GM12878 (cell line): ENCODE data around the gene FLYWCH2. TPM values are rescaled to one million over a fixed set of nuclear protein-coding genes. Genes with fewer than 3 reads are reported as not detected.

Experiments
- ATAC-seq: fragments of 200-7000 bp; cut with Tn5 transposase; 3 replicates; pipeline ENCODE4 v1.9.1; 2020; ENCODE audit warnings: mild to moderate bottlenecking, moderate library complexity
- BruUV-seq: library from RNA; stranded (reverse); fragments of 400-500 nt; replicated peaks from 2 replicates; lab custom pipeline; 2021; lab: Mats Ljungman, UMichigan
- CTCF ChIA-PET: fragments of 300-600 bp; sonication (Branson Sonifier 250); formaldehyde crosslinking; extraction: SDS; loops from one replicate; lab custom pipeline; 2021; ENCODE audit warnings: inconsistent platforms; lab: Yijun Ruan, JAX
- POLR2A ChIA-PET: fragments of 350-600 bp; formaldehyde crosslinking; extraction: SDS; loops from one replicate; lab custom pipeline; 2021; ENCODE audit warnings: inconsistent platforms; lab: Charles Lee
- RAD21 ChIA-PET: fragments of 300-600 bp; sonication (Branson Sonifier 250); formaldehyde crosslinking; loops from one replicate; lab custom pipeline; 2023; ENCODE audit warnings: antibody characterized with exemption; ENCODE audit not compliant: unreplicated experiment; lab: Charles Lee
- SMC1A ChIA-PET: fragments of 300-600 bp; sonication (Branson Sonifier 250); formaldehyde crosslinking; loops from one replicate; lab custom pipeline; 2023; ENCODE audit not compliant: unreplicated experiment, uncharacterized antibody; lab: Charles Lee
- DNase-seq: peaks from one replicate; pipeline ENCODE4 v3.0.0-alpha.2; 2011; ENCODE audit warnings: low read depth, low spot score
- FAIRE-seq: peaks from 3 replicates; lab custom pipeline; 2011; peaks lifted over from hg19 to GRCh38; lab: Jason Lieb, UNC
- H2AFZ ChIP-seq: 2 replicates; pipeline ENCODE4 v1.6.0; 2011; ENCODE audit warnings: low read depth, low read length, control low read depth; ENCODE audit not compliant: control insufficient read depth
- H3K27ac ChIP-seq: 2 replicates; pipeline ENCODE4 v1.5.1; 2011; ENCODE audit warnings: control low read depth; ENCODE audit not compliant: control insufficient read depth, insufficient read depth
- H3K27me3 ChIP-seq, 2 experiments: replicated peaks in 1 of 2; 2 replicates each; pipeline versions ENCODE4 v1.6.0 to v1.6.1; 2011; ENCODE audit warnings: low read length in 1 of 2; ENCODE audit not compliant: control insufficient read depth in 2 of 2, insufficient read depth in 2 of 2
- H3K36me3 ChIP-seq, 2 experiments: 2 replicates each; pipeline ENCODE4 v1.5.1; 2011; ENCODE audit warnings: low read length in 1 of 2; ENCODE audit not compliant: control insufficient read depth in 2 of 2, insufficient read depth in 2 of 2
- H3K4me1 ChIP-seq: 2 replicates; pipeline ENCODE4 v1.6.1; 2011; ENCODE audit warnings: mild to moderate bottlenecking, low read length, moderate library complexity, mixed read lengths; ENCODE audit not compliant: control insufficient read depth, insufficient read depth
- H3K4me2 ChIP-seq: 2 replicates; pipeline ENCODE4 v1.6.0; 2011; ENCODE audit warnings: control low read depth; ENCODE audit not compliant: control insufficient read depth, insufficient read depth
- H3K4me3 ChIP-seq: fragments of 200-600 bp; sonication (generic); 2 replicates; pipeline ENCODE4 v1.5.1; 2016
- H3K79me2 ChIP-seq: 2 replicates; pipeline ENCODE4 v1.6.0; 2011; ENCODE audit warnings: low read length; ENCODE audit not compliant: control insufficient read depth, insufficient read depth
- H3K9ac ChIP-seq: 2 replicates; pipeline ENCODE4 v1.8.0; 2011; ENCODE audit warnings: low read length, control low read depth, mixed read lengths; ENCODE audit not compliant: control insufficient read depth, insufficient read depth
- H3K9me3 ChIP-seq: replicated peaks from 3 replicates; pipeline ENCODE4 v1.5.1; 2011; ENCODE audit warnings: mild to moderate bottlenecking, low read length; ENCODE audit not compliant: control insufficient read depth, insufficient read depth
- H4K20me1 ChIP-seq: 2 replicates; pipeline ENCODE4 v1.6.0; 2011; ENCODE audit not compliant: control insufficient read depth, insufficient read depth
- BHLHE40 ChIP-seq, 2 experiments: fragments of 450-650 bp in 1 of 2; IDR thresholded peaks; 2 replicates each; pipeline ENCODE4 v1.6.1; 2011 to 2017; ENCODE audit warnings: low read depth in 2 of 2, borderline replicate concordance in 1 of 2, improper control_type of control experiment in 1 of 2, low read length in 1 of 2, mild to moderate bottlenecking in 1 of 2
- DPF2 ChIP-seq: fragments of 450-650 bp; IDR thresholded peaks from 2 replicates; pipeline ENCODE4 v1.6.1; 2017; ENCODE audit warnings: mild to moderate bottlenecking
- ESRRA ChIP-seq: IDR thresholded peaks from 2 replicates; pipeline ENCODE4 v1.6.1; 2012; ENCODE audit warnings: mild to moderate bottlenecking, low read length, improper control_type of control experiment
- IKZF1 ChIP-seq: fragments of 450-650 bp; conservative IDR thresholded peaks from 2 replicates; pipeline ENCODE4 v1.6.1; 2017; ENCODE audit warnings: antibody characterized with exemption, mild to moderate bottlenecking
- LARP7 ChIP-seq: fragments of 450-650 bp; IDR thresholded peaks from 2 replicates; pipeline ENCODE4 v1.6.1; 2017; ENCODE audit warnings: mild to moderate bottlenecking
- POU2F2 ChIP-seq: IDR thresholded peaks from 3 replicates; pipeline ENCODE4 v1.6.1; 2011; ENCODE audit warnings: low read depth, mild to moderate bottlenecking, low read length, borderline replicate concordance
- WRNIP1 ChIP-seq: IDR thresholded peaks from 2 replicates; pipeline ENCODE4 v1.6.1; 2011; ENCODE audit warnings: low read depth, low read length, improper control_type of control experiment, borderline replicate concordance
- WGBS: methylation state at CpG from one replicate; pipeline ENCODE4 v1.1.6; 2016; ENCODE audit warnings: low lambda C conversion rate; ENCODE audit not compliant: insufficient replicate concordance, insufficient coverage; ENCODE audit errors: missing lambda C conversion rate; 5-methylcytosine and 5-hydroxymethylcytosine counted together
- in situ Hi-C: fragments of 300-500 bp; cut with MboI; formaldehyde crosslinking; loops from 9 replicates; pipeline ENCODE4 v1.14.3; 2018; ENCODE audit warnings: mixed read lengths
- intact Hi-C: fragments of 100-400 bp; cut with micrococcal nuclease; formaldehyde crosslinking; loops from one replicate; pipeline ENCODE4 v1.14.2; 2022; ENCODE audit not compliant: unreplicated experiment
- polyA plus RNA-seq, 11 experiments: library from polyadenylated mRNA; depleted of rRNA in 4 of 11; unstranded in 6 of 11; stranded (reverse) in 5 of 11; fragments of >200 nt; fragmentation: Nextera tagmentation in 4 of 11; fragmentation: Illumina TruSeq in 1 of 11; extraction: Ambion mirVana in 4 of 11; extraction: Trizol in 1 of 11; gene quantifications; 1 replicate in 1 of 11; 2 replicates in 10 of 11; pipeline versions ENCODE4 v1.2.1 to v1.2.3, GENCODE V29; 2011 to 2016; ENCODE audit warnings: inconsistent platforms in 2 of 11, missing spikeins in 2 of 11, low read depth in 1 of 11
- total RNA-seq, 4 experiments: library from RNA; depleted of rRNA in 3 of 4; stranded (reverse); fragments of >200 nt in 3 of 4; fragmentation: Illumina TruSeq in 1 of 4; extraction: Trizol in 1 of 4; gene quantifications; 2 replicates each; pipeline versions ENCODE4 v1.2.1 to v1.2.3, GENCODE V29; 2013 to 2021
- TF ChIP-seq, protein P1 (sequence below): fragments of 450-650 bp; IDR thresholded peaks from 2 replicates; pipeline ENCODE4 v1.6.1; 2017; ENCODE audit warnings: mild to moderate bottlenecking, moderate library complexity
- TF ChIP-seq, protein P2 (sequence below): fragments of 450-650 bp; formaldehyde crosslinking; IDR thresholded peaks from 2 replicates; pipeline ENCODE4 v1.4.0; 2020; ENCODE audit warnings: mild to moderate bottlenecking, moderate library complexity
- TF ChIP-seq, protein P3 (sequence below): fragments of 150-350 bp; IDR thresholded peaks from 2 replicates; pipeline ENCODE4 v1.6.1; 2016; ENCODE audit warnings: low read depth, low read length
- TF ChIP-seq, protein P4 (sequence below): IDR thresholded peaks from 2 replicates; pipeline ENCODE4 v1.6.1; 2011; ENCODE audit warnings: mild to moderate bottlenecking, low read depth, low read length, moderate library complexity; ENCODE audit not compliant: insufficient replicate concordance

The FLYWCH2 gene
- total and polyA plus RNA-seq, 10 of the 15 experiments (the other 5 are each of a cell fraction or from before 2014, with no cell fraction given) = 0.27 to 43.1 (median 17.7) TPM

DNA sequence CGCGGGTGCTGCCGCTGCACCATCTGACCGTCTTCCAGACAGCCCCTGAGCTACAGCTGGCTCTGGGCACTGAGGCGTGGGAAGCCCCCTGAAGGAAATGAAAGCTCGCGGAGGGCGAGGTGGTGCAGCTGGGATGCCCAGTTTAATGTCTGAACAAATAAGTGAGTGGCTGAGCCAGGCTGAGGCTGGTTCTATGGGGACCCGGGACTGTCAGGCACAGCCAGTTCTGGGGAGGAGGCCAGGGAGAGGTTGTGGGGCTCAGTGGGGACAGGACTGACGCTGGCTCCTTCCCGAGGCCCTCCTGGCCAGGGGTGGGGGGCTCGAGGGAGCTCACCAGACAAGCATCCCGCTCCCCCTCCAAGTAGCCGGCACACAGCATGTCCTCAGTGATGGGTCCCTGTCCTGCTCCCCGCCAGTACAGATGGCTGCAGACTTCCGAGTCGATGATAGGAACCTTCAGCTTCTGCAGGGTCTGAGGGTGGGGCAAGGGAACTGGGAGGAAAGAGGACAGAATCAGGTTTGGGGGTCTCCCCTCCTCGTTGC, 29.4 kb upstream of the FLYWCH2 start:
- no peaks in the 10 kb centered on the region; a peak in 1 of 4 replicates for H3K27me3 ChIP-seq
- BruUV-seq = no TSS peak
- H3K79me2 ChIP-seq = no peaks in the 10 kb centered on the region
- DNase-seq (no peak), FAIRE-seq (no peak), ATAC-seq (no peak)
- intact Hi-C loops (loop anchor here (10.0 kb wide), 1 partner anchor 49 kb away; no protein-coding TSS in a partner anchor), in situ Hi-C loops (no loop called here)
- H2AFZ ChIP-seq = no peak overlapping the region
- no peak overlapping the region for H3K4me3 ChIP-seq
- no peaks in the 10 kb centered on the region for H4K20me1 ChIP-seq
- 57% methylated on average over 17 of the region's 18 CpGs for WGBS
- ChIA-PET POLR2A (no interaction called here), CTCF (interaction anchor here (0.7 to 1.4 kb wide), 2 partner anchors 14 to 66 kb away, joined by 3 read pairs; no protein-coding TSS in a partner anchor), SMC1A (no interaction called here), RAD21 (no interaction called here)
- H3K4me1 ChIP-seq = no peaks in the 10 kb centered on the region
- no peak overlapping the region for H3K4me2 ChIP-seq
- peaks cover 3% of the 10 kb centered on the region; the same call in 2 of the 3 replicates for H3K9me3 ChIP-seq
- H3K9ac ChIP-seq = no peak overlapping the region
- H3K36me3 ChIP-seq = no peaks in the 10 kb centered on the region
- H3K27ac ChIP-seq = no peak overlapping the region
- TF ChIP-seq BHLHE40 (IDR thresholded peaks at IDR 0.05; ENCODE audit: borderline replicate concordance in 1 of 2, low read depth in 2 of 2, low read length in 1 of 2) (no peak), WRNIP1 (no peak), LARP7 (no peak), DPF2 (no peak), POU2F2 (no peak), IKZF1 (no peak), ESRRA (no peak)
- TF ChIP-seq, protein P1, sequence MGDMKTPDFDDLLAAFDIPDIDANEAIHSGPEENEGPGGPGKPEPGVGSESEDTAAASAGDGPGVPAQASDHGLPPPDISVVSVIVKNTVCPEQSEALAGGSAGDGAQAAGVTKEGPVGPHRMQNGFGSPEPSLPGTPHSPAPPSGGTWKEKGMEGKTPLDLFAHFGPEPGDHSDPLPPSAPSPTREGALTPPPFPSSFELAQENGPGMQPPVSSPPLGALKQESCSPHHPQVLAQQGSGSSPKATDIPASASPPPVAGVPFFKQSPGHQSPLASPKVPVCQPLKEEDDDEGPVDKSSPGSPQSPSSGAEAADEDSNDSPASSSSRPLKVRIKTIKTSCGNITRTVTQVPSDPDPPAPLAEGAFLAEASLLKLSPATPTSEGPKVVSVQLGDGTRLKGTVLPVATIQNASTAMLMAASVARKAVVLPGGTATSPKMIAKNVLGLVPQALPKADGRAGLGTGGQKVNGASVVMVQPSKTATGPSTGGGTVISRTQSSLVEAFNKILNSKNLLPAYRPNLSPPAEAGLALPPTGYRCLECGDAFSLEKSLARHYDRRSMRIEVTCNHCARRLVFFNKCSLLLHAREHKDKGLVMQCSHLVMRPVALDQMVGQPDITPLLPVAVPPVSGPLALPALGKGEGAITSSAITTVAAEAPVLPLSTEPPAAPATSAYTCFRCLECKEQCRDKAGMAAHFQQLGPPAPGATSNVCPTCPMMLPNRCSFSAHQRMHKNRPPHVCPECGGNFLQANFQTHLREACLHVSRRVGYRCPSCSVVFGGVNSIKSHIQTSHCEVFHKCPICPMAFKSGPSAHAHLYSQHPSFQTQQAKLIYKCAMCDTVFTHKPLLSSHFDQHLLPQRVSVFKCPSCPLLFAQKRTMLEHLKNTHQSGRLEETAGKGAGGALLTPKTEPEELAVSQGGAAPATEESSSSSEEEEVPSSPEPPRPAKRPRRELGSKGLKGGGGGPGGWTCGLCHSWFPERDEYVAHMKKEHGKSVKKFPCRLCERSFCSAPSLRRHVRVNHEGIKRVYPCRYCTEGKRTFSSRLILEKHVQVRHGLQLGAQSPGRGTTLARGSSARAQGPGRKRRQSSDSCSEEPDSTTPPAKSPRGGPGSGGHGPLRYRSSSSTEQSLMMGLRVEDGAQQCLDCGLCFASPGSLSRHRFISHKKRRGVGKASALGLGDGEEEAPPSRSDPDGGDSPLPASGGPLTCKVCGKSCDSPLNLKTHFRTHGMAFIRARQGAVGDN = no peak
- TF ChIP-seq, protein P2, sequence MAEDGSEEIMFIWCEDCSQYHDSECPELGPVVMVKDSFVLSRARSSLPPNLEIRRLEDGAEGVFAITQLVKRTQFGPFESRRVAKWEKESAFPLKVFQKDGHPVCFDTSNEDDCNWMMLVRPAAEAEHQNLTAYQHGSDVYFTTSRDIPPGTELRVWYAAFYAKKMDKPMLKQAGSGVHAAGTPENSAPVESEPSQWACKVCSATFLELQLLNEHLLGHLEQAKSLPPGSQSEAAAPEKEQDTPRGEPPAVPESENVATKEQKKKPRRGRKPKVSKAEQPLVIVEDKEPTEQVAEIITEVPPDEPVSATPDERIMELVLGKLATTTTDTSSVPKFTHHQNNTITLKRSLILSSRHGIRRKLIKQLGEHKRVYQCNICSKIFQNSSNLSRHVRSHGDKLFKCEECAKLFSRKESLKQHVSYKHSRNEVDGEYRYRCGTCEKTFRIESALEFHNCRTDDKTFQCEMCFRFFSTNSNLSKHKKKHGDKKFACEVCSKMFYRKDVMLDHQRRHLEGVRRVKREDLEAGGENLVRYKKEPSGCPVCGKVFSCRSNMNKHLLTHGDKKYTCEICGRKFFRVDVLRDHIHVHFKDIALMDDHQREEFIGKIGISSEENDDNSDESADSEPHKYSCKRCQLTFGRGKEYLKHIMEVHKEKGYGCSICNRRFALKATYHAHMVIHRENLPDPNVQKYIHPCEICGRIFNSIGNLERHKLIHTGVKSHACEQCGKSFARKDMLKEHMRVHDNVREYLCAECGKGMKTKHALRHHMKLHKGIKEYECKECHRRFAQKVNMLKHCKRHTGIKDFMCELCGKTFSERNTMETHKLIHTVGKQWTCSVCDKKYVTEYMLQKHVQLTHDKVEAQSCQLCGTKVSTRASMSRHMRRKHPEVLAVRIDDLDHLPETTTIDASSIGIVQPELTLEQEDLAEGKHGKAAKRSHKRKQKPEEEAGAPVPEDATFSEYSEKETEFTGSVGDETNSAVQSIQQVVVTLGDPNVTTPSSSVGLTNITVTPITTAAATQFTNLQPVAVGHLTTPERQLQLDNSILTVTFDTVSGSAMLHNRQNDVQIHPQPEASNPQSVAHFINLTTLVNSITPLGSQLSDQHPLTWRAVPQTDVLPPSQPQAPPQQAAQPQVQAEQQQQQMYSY (CRISPR knock-in tag) = no peak
- TF ChIP-seq, protein P3, sequence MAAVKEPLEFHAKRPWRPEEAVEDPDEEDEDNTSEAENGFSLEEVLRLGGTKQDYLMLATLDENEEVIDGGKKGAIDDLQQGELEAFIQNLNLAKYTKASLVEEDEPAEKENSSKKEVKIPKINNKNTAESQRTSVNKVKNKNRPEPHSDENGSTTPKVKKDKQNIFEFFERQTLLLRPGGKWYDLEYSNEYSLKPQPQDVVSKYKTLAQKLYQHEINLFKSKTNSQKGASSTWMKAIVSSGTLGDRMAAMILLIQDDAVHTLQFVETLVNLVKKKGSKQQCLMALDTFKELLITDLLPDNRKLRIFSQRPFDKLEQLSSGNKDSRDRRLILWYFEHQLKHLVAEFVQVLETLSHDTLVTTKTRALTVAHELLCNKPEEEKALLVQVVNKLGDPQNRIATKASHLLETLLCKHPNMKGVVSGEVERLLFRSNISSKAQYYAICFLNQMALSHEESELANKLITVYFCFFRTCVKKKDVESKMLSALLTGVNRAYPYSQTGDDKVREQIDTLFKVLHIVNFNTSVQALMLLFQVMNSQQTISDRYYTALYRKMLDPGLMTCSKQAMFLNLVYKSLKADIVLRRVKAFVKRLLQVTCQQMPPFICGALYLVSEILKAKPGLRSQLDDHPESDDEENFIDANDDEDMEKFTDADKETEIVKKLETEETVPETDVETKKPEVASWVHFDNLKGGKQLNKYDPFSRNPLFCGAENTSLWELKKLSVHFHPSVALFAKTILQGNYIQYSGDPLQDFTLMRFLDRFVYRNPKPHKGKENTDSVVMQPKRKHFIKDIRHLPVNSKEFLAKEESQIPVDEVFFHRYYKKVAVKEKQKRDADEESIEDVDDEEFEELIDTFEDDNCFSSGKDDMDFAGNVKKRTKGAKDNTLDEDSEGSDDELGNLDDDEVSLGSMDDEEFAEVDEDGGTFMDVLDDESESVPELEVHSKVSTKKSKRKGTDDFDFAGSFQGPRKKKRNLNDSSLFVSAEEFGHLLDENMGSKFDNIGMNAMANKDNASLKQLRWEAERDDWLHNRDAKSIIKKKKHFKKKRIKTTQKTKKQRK = no peak
- TF ChIP-seq, protein P4, sequence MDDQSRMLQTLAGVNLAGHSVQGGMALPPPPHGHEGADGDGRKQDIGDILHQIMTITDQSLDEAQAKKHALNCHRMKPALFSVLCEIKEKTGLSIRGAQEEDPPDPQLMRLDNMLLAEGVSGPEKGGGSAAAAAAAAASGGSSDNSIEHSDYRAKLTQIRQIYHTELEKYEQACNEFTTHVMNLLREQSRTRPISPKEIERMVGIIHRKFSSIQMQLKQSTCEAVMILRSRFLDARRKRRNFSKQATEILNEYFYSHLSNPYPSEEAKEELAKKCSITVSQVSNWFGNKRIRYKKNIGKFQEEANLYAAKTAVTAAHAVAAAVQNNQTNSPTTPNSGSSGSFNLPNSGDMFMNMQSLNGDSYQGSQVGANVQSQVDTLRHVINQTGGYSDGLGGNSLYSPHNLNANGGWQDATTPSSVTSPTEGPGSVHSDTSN = no peak
